Ovary (tissue), 3 donors: Measurements from ENCODE around the gene TP63.

Experiments used
- EP300 ChIP-seq: sonication (generic); formaldehyde crosslinking; IDR thresholded peaks from one replicate; pipeline ENCODE4 v1.6.1; 2017; ENCODE audit warnings: antibody characterized with exemption
- POLR2A ChIP-seq: fragments of 450-650 bp; IDR thresholded peaks from one replicate; pipeline ENCODE4 v1.6.1; 2017; ENCODE audit warnings: antibody characterized with exemption, mild to moderate bottlenecking, moderate library complexity
- TF ChIP-seq, protein P1 (sequence below), 3 donors: fragments of 450-650 bp in 2 of 3; fragments of 200-600 bp in 1 of 3; IDR thresholded peaks; one replicate each; pipeline versions ENCODE4 v1.5.1 to v1.8.0; 2016 to 2022; ENCODE audit warnings: antibody characterized with exemption in 3 of 3, mild to moderate bottlenecking in 1 of 3
- donor health status: DM: no; HTN: no; CAD: no.

DNA sequence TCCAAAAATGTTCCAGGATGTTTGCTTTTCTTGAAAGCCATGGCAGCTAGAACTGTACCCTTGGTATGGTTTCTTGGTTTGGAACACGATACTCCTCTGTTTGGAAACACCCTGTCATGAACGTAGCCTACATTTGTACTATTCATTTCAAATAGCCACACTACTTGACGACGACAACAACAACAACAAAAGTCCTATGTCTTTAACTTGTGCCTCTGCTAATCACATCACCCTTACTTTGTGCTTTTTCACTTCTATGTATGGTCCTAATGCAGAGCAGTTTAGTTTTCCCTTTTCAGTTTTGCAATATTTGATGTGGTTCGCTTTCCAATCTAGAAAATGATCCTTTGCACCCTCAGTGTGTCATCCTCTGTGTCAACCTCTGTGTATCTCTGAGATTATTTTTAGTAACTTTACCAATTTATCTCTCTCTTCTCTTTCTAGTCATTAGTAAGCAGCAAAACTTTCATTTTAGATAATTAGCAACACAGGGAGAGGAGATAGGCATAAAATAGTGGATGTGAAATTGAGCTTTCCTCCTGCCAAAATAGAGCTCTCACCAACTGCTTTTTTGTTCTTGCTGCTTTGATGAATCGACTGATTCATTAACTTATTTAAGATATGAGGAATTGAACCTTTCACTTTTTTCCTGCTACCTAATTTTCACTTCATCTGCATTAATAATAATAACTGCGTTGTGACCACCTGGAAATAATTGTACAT, 44.1 kb upstream of the TP63 start:
- TF ChIP-seq, protein P1, sequence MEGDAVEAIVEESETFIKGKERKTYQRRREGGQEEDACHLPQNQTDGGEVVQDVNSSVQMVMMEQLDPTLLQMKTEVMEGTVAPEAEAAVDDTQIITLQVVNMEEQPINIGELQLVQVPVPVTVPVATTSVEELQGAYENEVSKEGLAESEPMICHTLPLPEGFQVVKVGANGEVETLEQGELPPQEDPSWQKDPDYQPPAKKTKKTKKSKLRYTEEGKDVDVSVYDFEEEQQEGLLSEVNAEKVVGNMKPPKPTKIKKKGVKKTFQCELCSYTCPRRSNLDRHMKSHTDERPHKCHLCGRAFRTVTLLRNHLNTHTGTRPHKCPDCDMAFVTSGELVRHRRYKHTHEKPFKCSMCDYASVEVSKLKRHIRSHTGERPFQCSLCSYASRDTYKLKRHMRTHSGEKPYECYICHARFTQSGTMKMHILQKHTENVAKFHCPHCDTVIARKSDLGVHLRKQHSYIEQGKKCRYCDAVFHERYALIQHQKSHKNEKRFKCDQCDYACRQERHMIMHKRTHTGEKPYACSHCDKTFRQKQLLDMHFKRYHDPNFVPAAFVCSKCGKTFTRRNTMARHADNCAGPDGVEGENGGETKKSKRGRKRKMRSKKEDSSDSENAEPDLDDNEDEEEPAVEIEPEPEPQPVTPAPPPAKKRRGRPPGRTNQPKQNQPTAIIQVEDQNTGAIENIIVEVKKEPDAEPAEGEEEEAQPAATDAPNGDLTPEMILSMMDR (IDR thresholded peaks at IDR 0.05): no peak
- no peak for TF ChIP-seq POLR2A
- no peak for TF ChIP-seq EP300
